HepG2 (cell line): ENCODE data around the gene SLC51B.

Experiments
- ASH2L ChIP-seq: fragments of 300-600, 200-600 bp; sonication (generic); IDR thresholded peaks from 2 replicates; pipeline ENCODE4 v1.7.0; 2017; ENCODE audit warnings: low read depth, mild to moderate bottlenecking, moderate library complexity, mixed read lengths, low read length; ENCODE audit not compliant: insufficient read length
- FOXK2 ChIP-seq: fragments of 450-650 bp; IDR thresholded peaks from 2 replicates; pipeline ENCODE4 v1.6.1; 2016
- MAFF ChIP-seq: IDR thresholded peaks from 2 replicates; pipeline ENCODE4 v1.6.1; 2011; ENCODE audit warnings: low read depth, low read length, improper control_type of control experiment
- NFIC ChIP-seq: IDR thresholded peaks from 2 replicates; pipeline ENCODE4 v1.6.1; 2012; ENCODE audit warnings: mild to moderate bottlenecking, low read length, inconsistent platforms
- POLR2A ChIP-seq, 2 experiments: IDR thresholded peaks; 2 replicates each; pipeline ENCODE4 v1.6.1; 2011; ENCODE audit warnings: low read depth in 2 of 2, low read length in 2 of 2, mild to moderate bottlenecking in 1 of 2, moderate library complexity in 1 of 2; ENCODE audit not compliant: insufficient read depth in 1 of 2
- SMYD3 ChIP-seq: sonication (generic); formaldehyde crosslinking; IDR thresholded peaks from 2 replicates; pipeline ENCODE4 v1.8.1; 2023; ENCODE audit warnings: mild to moderate bottlenecking, missing genetic modification reagents
- ZMYM3 ChIP-seq: sonication (generic); formaldehyde crosslinking; IDR thresholded peaks from 2 replicates; pipeline ENCODE4 v1.5.1; 2020; ENCODE audit warnings: mild to moderate bottlenecking, missing genetic modification reagents
- ZNF670 ChIP-seq: sonication (generic); formaldehyde crosslinking; IDR thresholded peaks from 2 replicates; pipeline ENCODE4 v1.8.0; 2022; ENCODE audit warnings: mild to moderate bottlenecking, missing genetic modification reagents, borderline replicate concordance
- TF ChIP-seq, protein P1 (sequence below): IDR thresholded peaks from 2 replicates; pipeline ENCODE4 v1.6.1; 2016; ENCODE audit warnings: missing compliant biosample characterization, missing genetic modification reagents, borderline replicate concordance

DNA sequence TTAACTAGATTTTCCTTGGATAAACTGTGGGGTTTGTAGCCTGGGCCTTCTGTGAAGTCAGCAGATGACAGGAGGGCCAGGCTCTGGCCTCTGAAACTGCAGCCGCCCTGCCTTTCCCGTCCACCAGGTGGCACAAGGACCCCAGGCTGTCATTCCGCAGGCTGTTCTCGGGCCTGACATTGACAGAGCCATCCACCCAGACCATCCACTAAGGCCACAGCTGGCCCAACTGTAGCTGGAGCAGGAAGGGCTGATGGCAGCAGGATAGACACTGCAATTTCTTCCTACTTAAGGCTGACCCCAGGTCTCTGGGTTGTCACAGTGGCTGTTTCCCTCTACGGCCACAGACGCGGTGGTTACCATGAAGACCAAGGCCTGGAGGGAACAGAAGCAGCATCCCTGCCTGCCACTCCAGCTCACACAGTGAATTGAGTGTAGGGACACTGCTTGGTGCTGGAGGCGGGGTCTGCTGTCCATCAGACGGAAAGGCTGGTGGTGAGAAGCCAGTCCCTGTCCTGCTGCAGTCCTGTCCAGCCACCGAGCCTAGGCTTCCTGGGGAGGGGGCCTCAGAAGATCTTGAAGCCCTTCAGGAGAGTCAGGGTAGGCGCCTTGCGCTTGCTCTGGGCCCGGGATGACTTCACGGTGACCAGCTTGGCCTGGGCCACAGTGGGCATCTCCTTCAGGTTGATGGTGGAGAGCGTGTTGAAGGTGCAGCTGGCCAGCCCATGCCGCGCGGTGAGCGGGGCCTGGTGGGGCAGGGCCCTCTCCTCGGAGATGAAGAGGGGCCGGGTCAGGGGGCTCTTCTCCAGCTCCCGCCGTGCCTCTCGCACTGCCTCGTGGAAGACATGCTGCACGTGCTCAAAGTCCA is 9.4 kb downstream of the SLC51B start:
- TF ChIP-seq, protein P1, sequence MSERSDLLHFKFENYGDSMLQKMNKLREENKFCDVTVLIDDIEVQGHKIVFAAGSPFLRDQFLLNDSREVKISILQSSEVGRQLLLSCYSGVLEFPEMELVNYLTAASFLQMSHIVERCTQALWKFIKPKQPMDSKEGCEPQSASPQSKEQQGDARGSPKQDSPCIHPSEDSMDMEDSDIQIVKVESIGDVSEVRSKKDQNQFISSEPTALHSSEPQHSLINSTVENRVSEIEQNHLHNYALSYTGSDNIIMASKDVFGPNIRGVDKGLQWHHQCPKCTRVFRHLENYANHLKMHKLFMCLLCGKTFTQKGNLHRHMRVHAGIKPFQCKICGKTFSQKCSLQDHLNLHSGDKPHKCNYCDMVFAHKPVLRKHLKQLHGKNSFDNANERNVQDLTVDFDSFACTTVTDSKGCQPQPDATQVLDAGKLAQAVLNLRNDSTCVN, result peak; percentile 20; the same call in 1 of the 2 replicates
- TF ChIP-seq ZMYM3 (no peak), MAFF (no peak), SMYD3 (CRISPR knock-in tag) (no peak), FOXK2 (no peak), NFIC (no peak), POLR2A (IDR thresholded peaks at IDR 0.05; ENCODE audit: insufficient read depth in 1 of 2, low read depth in 2 of 2, low read length in 2 of 2) (no peak), ASH2L (no peak), ZNF670 (CRISPR knock-in tag) (no peak)
